ENCODE data around the gene NOL4L. TPM values are rescaled to one million over a fixed set of nuclear protein-coding genes. Genes with fewer than 3 reads are reported as not detected.

Gene NOL4L
- total and polyA plus RNA-seq, 8 donors: 3.8 to 54.0 (median 15.0) TPM

GRCh38 chr20:32439132-32439829 is 145.9 kb downstream of the NOL4L start:
- no peaks in the 10 kb centered on the region for H3K9me3 ChIP-seq
- 75 to 87% (median 82%) methylated on average over 11 of the region's 11 CpGs for WGBS, 5 donors
- no peak overlapping the region for H3K4me3 ChIP-seq
- DNase-seq: no peak
- peaks cover 44 to 84% (median 84%) of the 10 kb centered on the region in 4 donors for H3K36me3 ChIP-seq
- no peak overlapping the region for H3K27ac ChIP-seq
- H3K27me3 ChIP-seq: no peaks in the 10 kb centered on the region
- intact Hi-C loops (cut with DNase I; ENCODE audit: low total_unique reads): no loop called here
- peaks cover 0 to 16% (median 2%) of the 10 kb centered on the region in 4 donors for H3K4me1 ChIP-seq
- TF ChIP-seq CTCF (IDR thresholded peaks at IDR 0.05): no peak

GRCh38 chr20:32438331-32438858 is 146.7 kb downstream of the NOL4L start:
- intact Hi-C loops (cut with DNase I; ENCODE audit: low total_unique reads): no loop called here
- H3K4me1 ChIP-seq: peaks cover 0 to 11% (median 1%) of the 10 kb centered on the region in 4 donors
- H3K27ac ChIP-seq: no peak overlapping the region
- H3K4me3 ChIP-seq: no peak overlapping the region
- H3K9me3 ChIP-seq: no peaks in the 10 kb centered on the region
- H3K36me3 ChIP-seq: peaks cover 53 to 89% (median 85%) of the 10 kb centered on the region in 4 donors
- DNase-seq: no peak
- 81 to 91% (median 86%) methylated on average over 8 of the region's 8 CpGs for WGBS, 5 donors
- no peak for TF ChIP-seq POLR2A (IDR thresholded peaks at IDR 0.05)
- TF ChIP-seq POLR2AphosphoS5 (IDR thresholded peaks at IDR 0.05): no peak
- no peak for TF ChIP-seq CTCF (IDR thresholded peaks at IDR 0.05)
- TF ChIP-seq EP300 (IDR thresholded peaks at IDR 0.05): no peak
- H3K27me3 ChIP-seq: no peaks in the 10 kb centered on the region

- Histone ChIP-seq H3K4me1 (peaks cover 0 to 3% (median 1%) of the 10 kb centered on the region in 4 donors), H3K27me3 (no peaks in the 10 kb centered on the region), H3K4me3 (no peak overlapping the region), H3K36me3 (peaks cover 59 to 92% (median 91%) of the 10 kb centered on the region in 4 donors), H3K9me3 (no peaks in the 10 kb centered on the region), H3K27ac (no peak overlapping the region)
- TF ChIP-seq EP300 (IDR thresholded peaks at IDR 0.05) (no peak), POLR2A (IDR thresholded peaks at IDR 0.05) (no peak), POLR2AphosphoS5 (IDR thresholded peaks at IDR 0.05) (no peak), CTCF (IDR thresholded peaks at IDR 0.05) (no peak)
- 73 to 81% (median 76%) methylated on average over 4 to 5 of the region's 5 CpGs for WGBS, 5 donors
- DNase-seq: no peak
- intact Hi-C loops (cut with DNase I; ENCODE audit: low total_unique reads): no loop called here
Measured at GRCh38 chr20:32437391-32438074, 147.6 kb downstream of the NOL4L start.

- H3K4me1 ChIP-seq: peaks cover 0 to 9% (median 5%) of the 10 kb centered on the region in 4 donors
- H3K36me3 ChIP-seq: peaks cover 64 to 98% (median 97%) of the 10 kb centered on the region in 4 donors
- no peaks in the 10 kb centered on the region for H3K27me3 ChIP-seq
- WGBS, 5 donors: 93 to 98% (median 95%) methylated on average over 7 of the region's 7 CpGs
- no peak overlapping the region for H3K27ac ChIP-seq
- TF ChIP-seq POLR2AphosphoS5 (IDR thresholded peaks at IDR 0.05): no peak
- no peak for TF ChIP-seq POLR2A (IDR thresholded peaks at IDR 0.05)
- TF ChIP-seq CTCF (IDR thresholded peaks at IDR 0.05): no peak
- TF ChIP-seq EP300 (IDR thresholded peaks at IDR 0.05): no peak
- H3K9me3 ChIP-seq: no peaks in the 10 kb centered on the region
- H3K4me3 ChIP-seq: no peak overlapping the region
- intact Hi-C loops (cut with DNase I; ENCODE audit: low total_unique reads): no loop called here
- no peak for DNase-seq
Measured at GRCh38 chr20:32436968-32437367, 148.2 kb downstream of the NOL4L start.
